Right ventricle myocardium inferior (tissue), 1 donor: ENCODE results near the gene SIRT4. TPM values are rescaled to one million over a fixed set of nuclear protein-coding genes. Genes with fewer than 3 reads are reported as not detected.

Experiments
- ATAC-seq: fragments of 200-7000 bp; cut with Tn5 transposase; one replicate; pipeline ENCODE4 v1.9.1; 2020; ENCODE audit warnings: mild to moderate bottlenecking, moderate library complexity
- DNase-seq: peaks from one replicate; pipeline ENCODE4 v3.0.0; 2021; ENCODE audit errors: missing footprints
- intact Hi-C: fragments of 100-400 bp; cut with DNase I; formaldehyde crosslinking; loops from one replicate; pipeline ENCODE4 v1.11.0; 2022
- total RNA-seq: library from RNA; stranded (reverse); fragmentation: NEBNext Ultra II Directional; extraction: Animal tissue kit (Norgen Biotek cat#: 25700); gene quantifications from one replicate; pipeline ENCODE4 v1.2.1, GENCODE V29; 2021
- donor health status: DM: no; HTN: yes; CAD: no; lungs with severe emphysema.

SIRT4 gene
- total RNA-seq, 1 donor from 2014 or later: 9.0 TPM

- intact Hi-C loops: no loop called here
- no peak for ATAC-seq
These were observed 55.0 kb downstream of the SIRT4 start for GRCh38 chr12:120357104-120357503.

GRCh38 chr12:120358412-120359100 lies 56.4 kb downstream of the SIRT4 start:
- ATAC-seq (no peak), DNase-seq (no peak)
- intact Hi-C loops: no loop called here

More at GRCh38 chr12:120357104-120357503, 55.0 kb downstream of the SIRT4 start:
- DNase-seq: no peak

- intact Hi-C loops: no loop called here
- ATAC-seq: no peak
These were observed 57.0 kb downstream of the SIRT4 start for GRCh38 chr12:120359128-120359527.

GRCh38 chr12:120361506-120362208 lies 59.5 kb downstream of the SIRT4 start:
- DNase-seq: no peak
- intact Hi-C loops: no loop called here
- peak; percentile 72 for ATAC-seq

More at GRCh38 chr12:120359128-120359527, 57.0 kb downstream of the SIRT4 start:
- DNase-seq: no peak

Other genes with a start within 250 kb of the SIRT4 start
- gene RAB35, start 185.6 kb upstream of the SIRT4 start, total RNA-seq: 25.6 TPM
- 35.7 TPM for gene GCN1, start 107.6 kb upstream of the SIRT4 start, total RNA-seq
- 892 TPM for gene RPLP0, start 101.2 kb upstream of the SIRT4 start, total RNA-seq
- 63.7 TPM for gene PXN, start 36.6 kb upstream of the SIRT4 start, total RNA-seq
- 12,991 TPM for gene RNU4-2, start 10.4 kb upstream of the SIRT4 start, total RNA-seq
- gene RNU4-1, start 9.1 kb upstream of the SIRT4 start, total RNA-seq: 1,499 TPM
- not detected for gene PLA2G1B, start 25.5 kb downstream of the SIRT4 start, total RNA-seq
- 6.4 TPM for gene MSI1, start 66.8 kb downstream of the SIRT4 start, total RNA-seq
- 135 TPM for gene COX6A1, start 135.8 kb downstream of the SIRT4 start, total RNA-seq
- 16.1 TPM for gene TRIAP1, start 144.1 kb downstream of the SIRT4 start, total RNA-seq
- gene GATC, start 144.1 kb downstream of the SIRT4 start, total RNA-seq: 12.1 TPM
- 40.1 TPM for gene SRSF9, start 167.4 kb downstream of the SIRT4 start, total RNA-seq
- gene DYNLL1, start 193.8 kb downstream of the SIRT4 start, total RNA-seq: 166 TPM
- 42.9 TPM for gene COQ5, start 226.8 kb downstream of the SIRT4 start, total RNA-seq
- 294 TPM for gene RNF10, start 232.0 kb downstream of the SIRT4 start, total RNA-seq